Sigmoid colon (tissue), 7 donors: ENCODE results near the gene IER2. TPM values are rescaled to one million over a fixed set of nuclear protein-coding genes. Genes with fewer than 3 reads are reported as not detected.

Experiments
- DNase-seq: peaks from one replicate; pipeline ENCODE4 v3.0.0-alpha.2; 2019
- H3K27ac ChIP-seq, 4 donors: fragments of 200-600 bp; sonication (generic); one replicate each; pipeline ENCODE4 v1.5.1; 2016 to 2019; ENCODE audit warnings: mild to moderate bottlenecking in 1 of 4
- H3K27me3 ChIP-seq, 3 donors: fragments of 200-600 bp; sonication (generic); one replicate each; pipeline ENCODE4 v1.5.1; 2019; ENCODE audit warnings: mild to moderate bottlenecking in 1 of 3
- H3K36me3 ChIP-seq, 4 donors: fragments of 200-600 bp; sonication (generic); one replicate each; pipeline ENCODE4 v1.5.1; 2016 to 2019
- H3K4me1 ChIP-seq, 4 donors: fragments of 200-600 bp; sonication (generic); one replicate each; pipeline ENCODE4 v1.5.1; 2017 to 2019
- H3K4me3 ChIP-seq, 4 donors: fragments of 200-600 bp; sonication (generic); one replicate each; pipeline ENCODE4 v1.5.1; 2017 to 2019; ENCODE audit warnings: mild to moderate bottlenecking in 2 of 4, moderate library complexity in 1 of 4
- H3K9me3 ChIP-seq, 4 donors: fragments of 200-600 bp in 3 of 4; sonication (generic) in 3 of 4; one replicate each; pipeline versions ENCODE4 v1.5.1 to v1.6.1; 2013 to 2019
- CTCF ChIP-seq, 4 experiments: fragments of 450-650 bp in 3 of 4; fragments of 200-600 bp in 1 of 4; IDR thresholded peaks; one replicate each; pipeline ENCODE4 v1.5.1; 2016 to 2019; ENCODE audit warnings: antibody characterized with exemption in 4 of 4, mild to moderate bottlenecking in 3 of 4, moderate library complexity in 2 of 4
- EP300 ChIP-seq, 4 donors: sonication (generic); formaldehyde crosslinking; IDR thresholded peaks; one replicate each; pipeline ENCODE4 v1.6.1; 2017; ENCODE audit warnings: antibody characterized with exemption in 4 of 4
- POLR2A ChIP-seq, 2 donors: fragments of 450-650 bp; IDR thresholded peaks; one replicate each; pipeline ENCODE4 v1.6.1; 2016; ENCODE audit warnings: antibody characterized with exemption in 2 of 2, mild to moderate bottlenecking in 2 of 2, moderate library complexity in 2 of 2
- POLR2AphosphoS5 ChIP-seq, 4 donors: sonication (generic); formaldehyde crosslinking; IDR thresholded peaks; one replicate each; pipeline ENCODE4 v1.6.1; 2017; ENCODE audit warnings: antibody characterized with exemption in 4 of 4
- whole genome bisulfite sequencing, 2 donors: extraction: QIAGEN DNeasy Blood & Tissue Kit; methylation state at CpG; one replicate each; pipeline ENCODE4 v1.1.7; 2013; 5-methylcytosine and 5-hydroxymethylcytosine counted together
- intact Hi-C: fragments of 100-400 bp; cut with DNase I; formaldehyde crosslinking; loops from one replicate; pipeline ENCODE4 v1.15.1; 2023
- polyA plus RNA-seq, 3 donors: library from polyadenylated mRNA; stranded (reverse); fragments of 200-250 nt; gene quantifications; one replicate each; pipeline ENCODE4 v1.2.3, GENCODE V29; 2013
- total RNA-seq, 4 donors: library from RNA; depleted of rRNA; stranded (reverse); fragments of >200 nt; gene quantifications; one replicate each; pipeline ENCODE4 v1.1.0, GENCODE V29; 2016
- donor health status: healthy with polysubstance abuse.
- donor health status: Bipolar disorder and iron deficiency.
- donor health status: healthy.

The IER2 gene
- total and polyA plus RNA-seq, 7 donors, result 30.3 to 215 (median 138) TPM

DNA sequence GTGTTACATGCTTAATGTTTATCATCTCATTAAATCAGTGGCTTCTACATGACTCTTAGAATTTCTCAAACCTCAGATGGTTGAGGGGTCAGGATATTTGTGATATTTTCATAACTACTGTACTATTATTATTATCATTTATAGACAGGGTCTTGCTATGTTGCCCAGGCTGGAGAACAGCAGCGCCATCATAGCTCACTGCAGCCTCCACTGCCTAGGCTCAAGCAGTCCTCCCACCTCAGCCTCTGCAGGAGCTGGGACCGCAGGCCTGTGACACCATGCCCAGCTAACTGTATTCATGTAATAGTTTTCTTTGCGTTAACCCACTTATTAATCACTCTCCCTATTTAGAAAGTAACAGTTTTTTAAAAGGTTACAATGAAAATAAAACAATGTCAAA, 9.5 kb downstream of the IER2 start:
- DNase-seq, result no peak
- intact Hi-C loops, result loop anchor here (5.0 to 10.0 kb wide), 2 partner anchors 165 to 688 kb away; partner anchors contain the start of gene NFIX
- H3K36me3 ChIP-seq, result no peaks in the 10 kb centered on the region
- no peak overlapping the region for H3K27ac ChIP-seq
- peaks cover 0 to 41% (median 39%) of the 10 kb centered on the region in 4 donors for H3K4me1 ChIP-seq
- no peak overlapping the region for H3K4me3 ChIP-seq
- no peak for TF ChIP-seq CTCF (IDR thresholded peaks at IDR 0.05)
- no peak for TF ChIP-seq EP300 (IDR thresholded peaks at IDR 0.05)
- TF ChIP-seq POLR2A (IDR thresholded peaks at IDR 0.05), result no peak
- no peak for TF ChIP-seq POLR2AphosphoS5 (IDR thresholded peaks at IDR 0.05)
- 96 to 97% methylated on average over 3 of the region's 3 CpGs for WGBS, 2 donors
- no peaks in the 10 kb centered on the region for H3K9me3 ChIP-seq
- H3K27me3 ChIP-seq, result no peaks in the 10 kb centered on the region

DNA sequence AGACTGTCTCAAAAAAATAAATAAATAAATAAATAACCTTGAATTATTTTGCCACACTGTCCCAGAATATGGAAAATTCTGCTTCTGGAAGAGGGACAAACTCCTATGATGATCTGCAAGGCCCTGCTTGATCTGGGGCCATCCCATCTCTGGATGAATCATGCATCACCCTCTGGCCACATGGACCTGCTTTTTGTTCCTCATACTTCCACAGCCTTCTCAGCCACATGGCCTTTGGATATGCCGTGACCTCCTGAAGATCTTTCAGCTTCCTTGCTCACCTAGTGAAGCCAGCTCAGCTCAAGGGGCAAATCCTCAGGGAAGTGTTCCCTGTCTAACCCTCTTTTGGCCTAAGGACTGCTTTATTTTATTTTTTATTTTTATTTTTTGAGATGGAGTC, 10.3 kb downstream of the IER2 start:
- DNase-seq, result no peak
- peaks cover 0 to 39% (median 32%) of the 10 kb centered on the region in 4 donors for H3K4me1 ChIP-seq
- H3K4me3 ChIP-seq, result no peak overlapping the region
- H3K27ac ChIP-seq, result no peak overlapping the region
- intact Hi-C loops, result loop anchor here (5.0 kb wide), 1 partner anchor 687 kb away; no protein-coding TSS in a partner anchor
- WGBS, 2 donors, result 71 to 82% methylated on average over 1 of the region's 1 CpG
- H3K9me3 ChIP-seq, result no peaks in the 10 kb centered on the region
- TF ChIP-seq POLR2A (IDR thresholded peaks at IDR 0.05) (no peak), EP300 (IDR thresholded peaks at IDR 0.05) (no peak), CTCF (IDR thresholded peaks at IDR 0.05) (no peak), POLR2AphosphoS5 (IDR thresholded peaks at IDR 0.05) (no peak)
- H3K36me3 ChIP-seq, result no peaks in the 10 kb centered on the region
- H3K27me3 ChIP-seq, result no peaks in the 10 kb centered on the region

GRCh38 chr19:13162724-13163608, 12.8 kb downstream of the IER2 start:
- Histone ChIP-seq H3K9me3 (no peaks in the 10 kb centered on the region), H3K4me3 (peak overlapping the region; percentile 25 to 47 (median 44)), H3K36me3 (no peaks in the 10 kb centered on the region), H3K4me1 (peaks cover 0 to 43% (median 36%) of the 10 kb centered on the region in 4 donors), H3K27ac (peak overlapping the region; percentile 91 to 94 (median 94)), H3K27me3 (no peaks in the 10 kb centered on the region)
- TF ChIP-seq CTCF (IDR thresholded peaks at IDR 0.05) (no peak), POLR2AphosphoS5 (IDR thresholded peaks at IDR 0.05) (peak; percentile 68 to 92 (median 83)), EP300 (IDR thresholded peaks at IDR 0.05) (peak in 1 of 4 donors; percentile 71), POLR2A (IDR thresholded peaks at IDR 0.05) (peak in 1 of 2 donors; percentile 64)
- intact Hi-C loops, result loop anchor here (5.0 kb wide), 1 partner anchor 684 kb away; no protein-coding TSS in a partner anchor
- 1 to 2% methylated on average over 58 of the region's 58 CpGs for WGBS, 2 donors
- DNase-seq, result peak; percentile 99

- H3K27ac ChIP-seq, result peak overlapping the region; percentile 91 to 94 (median 94)
- WGBS, 2 donors, result 5 to 9% methylated on average over 20 of the region's 20 CpGs
- H3K36me3 ChIP-seq, result no peaks in the 10 kb centered on the region
- H3K9me3 ChIP-seq, result no peaks in the 10 kb centered on the region
- no peaks in the 10 kb centered on the region for H3K27me3 ChIP-seq
- intact Hi-C loops, result loop anchor here (5.0 kb wide), 1 partner anchor 684 kb away; no protein-coding TSS in a partner anchor
- H3K4me3 ChIP-seq, result peak overlapping the region; percentile 25 to 47 (median 44)
- H3K4me1 ChIP-seq, result peaks cover 0 to 47% (median 37%) of the 10 kb centered on the region in 4 donors
- TF ChIP-seq EP300 (IDR thresholded peaks at IDR 0.05), result peak in 1 of 4 donors; percentile 9
- TF ChIP-seq POLR2A (IDR thresholded peaks at IDR 0.05), result no peak
- TF ChIP-seq POLR2AphosphoS5 (IDR thresholded peaks at IDR 0.05), result peak in 3 of 4 donors; percentile 42 to 62 (median 52)
- DNase-seq, result peak; percentile 90
Measured at GRCh38 chr19:13163609-13164342, 13.6 kb downstream of the IER2 start.
